CD8-positive, alpha-beta memory T cell (primary cell): ENCODE data around the gene ZNF24. TPM values are rescaled to one million over a fixed set of nuclear protein-coding genes. Genes with fewer than 3 reads are reported as not detected.
A peak's percentile ranks its signal among the peaks of the same experiment; 100 is the strongest.

Experiments used
- CTCF ChIA-PET: fragments of 350-600 bp; sonication (Branson Sonifier 250); formaldehyde crosslinking; loops from one replicate; lab custom pipeline; 2021; ENCODE audit warnings: antibody characterized with exemption; lab: Charles Lee
- POLR2A ChIA-PET: fragments of 350-600 bp; sonication (Branson Sonifier 250); formaldehyde crosslinking; loops from one replicate; lab custom pipeline; 2021; ENCODE audit warnings: antibody characterized with exemption; lab: Charles Lee
- DNase-seq, 5 donors: peaks; one replicate each; pipeline versions ENCODE4 v3.0.0 to v3.0.0-alpha.2; 2020 to 2022; ENCODE audit warnings: mixed read lengths in 1 of 5
- H3K27ac ChIP-seq: one replicate; pipeline ENCODE4 v1.7.0; 2013; ENCODE audit warnings: low read depth, mild to moderate bottlenecking, low read length, moderate library complexity
- H3K27me3 ChIP-seq: 2 replicates; pipeline ENCODE4 v1.7.0; 2013; ENCODE audit warnings: low read length, mild to moderate bottlenecking; ENCODE audit not compliant: insufficient read depth, poor library complexity, severe bottlenecking
- H3K36me3 ChIP-seq: 2 replicates; pipeline ENCODE4 v1.7.0; 2013; ENCODE audit warnings: mild to moderate bottlenecking, low read length, moderate library complexity; ENCODE audit not compliant: insufficient read depth
- H3K4me1 ChIP-seq: 2 replicates; pipeline ENCODE4 v1.7.0; 2013; ENCODE audit warnings: mild to moderate bottlenecking, low read length, moderate library complexity; ENCODE audit not compliant: insufficient read depth
- H3K4me3 ChIP-seq: 2 replicates; pipeline ENCODE4 v1.7.0; 2013; ENCODE audit warnings: mild to moderate bottlenecking, low read length
- H3K9me3 ChIP-seq: 2 replicates; pipeline ENCODE4 v1.7.0; 2013; ENCODE audit warnings: mild to moderate bottlenecking, low read length
- H3K27ac Mint-ChIP-seq, 8 donors: one replicate each; pipeline ENCODE4 v1.8.0; 2020 to 2021; ENCODE audit warnings: mixed read lengths in 8 of 8, mild to moderate bottlenecking in 6 of 8, inconsistent platforms in 3 of 8, moderate library complexity in 3 of 8
- H3K27me3 Mint-ChIP-seq, 2 donors: one replicate each; pipeline ENCODE4 v1.8.0; 2020 to 2021; ENCODE audit warnings: mixed read lengths in 2 of 2, mild to moderate bottlenecking in 1 of 2, moderate library complexity in 1 of 2
- H3K36me3 Mint-ChIP-seq, 3 donors: one replicate each; pipeline ENCODE4 v1.8.0; 2020 to 2021; ENCODE audit warnings: mixed read lengths in 3 of 3, inconsistent platforms in 1 of 3, mild to moderate bottlenecking in 1 of 3
- H3K4me1 Mint-ChIP-seq, 3 donors: one replicate each; pipeline ENCODE4 v1.8.0; 2020 to 2021; ENCODE audit warnings: mixed read lengths in 3 of 3, inconsistent platforms in 1 of 3, mild to moderate bottlenecking in 1 of 3
- H3K4me3 Mint-ChIP-seq, 7 donors: one replicate each; pipeline ENCODE4 v1.8.0; 2020 to 2021; ENCODE audit warnings: mixed read lengths in 7 of 7, mild to moderate bottlenecking in 6 of 7, moderate library complexity in 4 of 7, inconsistent platforms in 2 of 7
- H3K9me3 Mint-ChIP-seq, 5 donors: one replicate each; pipeline ENCODE4 v1.8.0; 2020 to 2022; ENCODE audit warnings: mixed read lengths in 5 of 5, mild to moderate bottlenecking in 3 of 5, moderate library complexity in 2 of 5, inconsistent platforms in 1 of 5
- polyA plus RNA-seq: library from polyadenylated mRNA; unstranded; fragments of 300-500 nt; fragmentation: Illumina TruSeq; gene quantifications from one replicate; pipeline ENCODE4 v1.2.3, GENCODE V29; 2021
- total RNA-seq, 2 experiments: library from RNA; stranded (reverse); gene quantifications; one replicate each; pipeline ENCODE4 v1.2.3, GENCODE V29; 2021

Gene ZNF24
- total and polyA plus RNA-seq, 3 experiments from 2014 or later = 52.1 to 100 (median 52.6) TPM

DNA sequence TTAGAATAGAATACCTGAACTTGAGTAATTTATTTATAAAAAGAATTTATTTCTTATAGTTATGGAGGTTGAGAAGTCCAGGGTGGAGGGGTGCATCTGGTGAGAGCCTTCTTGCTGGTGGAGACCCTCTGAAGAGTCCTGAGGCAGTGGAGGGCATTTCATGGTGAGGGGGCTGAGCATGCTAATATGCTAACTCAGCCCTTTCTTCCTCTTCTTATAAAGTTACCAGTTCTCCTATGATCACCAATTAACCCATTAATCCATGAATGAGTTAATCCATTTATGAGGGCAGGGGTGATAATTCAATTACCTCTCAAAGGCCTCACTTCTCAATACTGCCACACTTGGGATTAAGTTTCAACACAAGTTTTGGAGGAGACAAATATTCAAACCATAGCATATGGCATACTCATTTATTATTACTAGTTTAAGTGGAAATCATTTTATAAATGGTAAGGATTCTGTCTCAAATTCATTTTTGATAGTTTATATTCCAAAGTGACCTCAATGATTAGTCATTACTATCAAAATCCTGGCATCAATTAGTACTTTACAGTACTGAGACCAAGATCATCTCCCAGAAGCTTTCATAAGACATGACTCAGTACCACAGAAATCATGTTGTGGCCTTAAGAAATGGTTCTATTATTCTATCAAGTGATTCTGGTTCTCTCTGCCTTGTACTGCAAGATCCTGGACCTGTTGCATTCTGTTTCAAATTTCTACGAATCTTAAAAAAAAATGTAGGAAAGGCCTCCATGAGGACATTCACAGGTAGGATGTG is 27.4 kb upstream of the ZNF24 start:
- H3K9me3 ChIP-seq = no peaks in the 10 kb centered on the region
- no peak overlapping the region for H3K4me3 ChIP-seq
- no peaks in the 10 kb centered on the region for H3K27me3 ChIP-seq
- no peak for DNase-seq
- H3K4me1 Mint-ChIP-seq = peaks cover 2 to 6% (median 6%) of the 10 kb centered on the region in 3 donors
- no peak overlapping the region for H3K27ac ChIP-seq
- H3K4me1 ChIP-seq = peaks cover 7% of the 10 kb centered on the region
- no peaks in the 10 kb centered on the region for H3K9me3 Mint-ChIP-seq
- H3K27ac Mint-ChIP-seq = no peak overlapping the region
- H3K4me3 Mint-ChIP-seq = no peak overlapping the region
- H3K36me3 ChIP-seq = no peaks in the 10 kb centered on the region
- no peaks in the 10 kb centered on the region for H3K27me3 Mint-ChIP-seq
- CTCF ChIA-PET = interaction anchor here (1.2 kb wide), 1 partner anchor 12 kb away, joined by 3 read pairs; no protein-coding TSS in a partner anchor
- POLR2A ChIA-PET = no interaction called here
- peaks cover 0 to 11% (median 5%) of the 10 kb centered on the region in 3 donors for H3K36me3 Mint-ChIP-seq

GRCh38 chr18:35369126-35369525 is 24.9 kb upstream of the ZNF24 start:
- H3K36me3 Mint-ChIP-seq = peaks cover 0 to 7% (median 4%) of the 10 kb centered on the region in 3 donors
- Histone ChIP-seq H3K4me1 (no peaks in the 10 kb centered on the region), H3K36me3 (no peaks in the 10 kb centered on the region), H3K27me3 (no peaks in the 10 kb centered on the region), H3K4me3 (no peak overlapping the region), H3K27ac (no peak overlapping the region), H3K9me3 (no peaks in the 10 kb centered on the region)
- CTCF ChIA-PET = no interaction called here
- H3K4me3 Mint-ChIP-seq = no peak overlapping the region
- H3K27me3 Mint-ChIP-seq = peaks cover 3 to 4% of the 10 kb centered on the region in 2 donors
- no peaks in the 10 kb centered on the region for H3K9me3 Mint-ChIP-seq
- no peaks in the 10 kb centered on the region for H3K4me1 Mint-ChIP-seq
- POLR2A ChIA-PET = no interaction called here
- no peak for DNase-seq
- H3K27ac Mint-ChIP-seq = peak overlapping the region in 1 of 8 donors; percentile 28

DNA sequence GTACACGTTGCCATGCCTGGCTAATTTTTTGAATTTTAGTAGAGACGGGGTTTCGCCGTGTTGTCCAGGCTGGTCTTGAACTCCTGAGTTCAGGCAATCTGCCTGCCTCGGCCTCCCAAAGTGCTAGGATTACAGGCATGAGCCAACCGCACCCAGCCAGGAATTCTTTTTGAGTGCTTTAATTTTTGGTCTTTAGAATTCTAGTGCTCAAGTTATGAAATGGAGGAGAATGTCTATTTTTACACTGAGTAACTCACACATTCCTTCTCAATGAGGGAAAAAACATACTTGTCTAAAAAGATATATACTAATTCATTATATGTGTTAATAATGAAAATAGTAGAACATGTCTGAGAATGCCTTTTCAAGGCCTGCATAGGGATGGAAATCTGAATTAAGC is 24.4 kb upstream of the ZNF24 start:
- Histone ChIP-seq H3K27me3 (no peaks in the 10 kb centered on the region), H3K36me3 (no peaks in the 10 kb centered on the region), H3K4me1 (no peaks in the 10 kb centered on the region), H3K27ac (no peak overlapping the region), H3K4me3 (no peak overlapping the region), H3K9me3 (no peaks in the 10 kb centered on the region)
- Mint-ChIP-seq H3K4me1 (no peaks in the 10 kb centered on the region), H3K36me3 (peaks cover 0 to 7% (median 3%) of the 10 kb centered on the region in 3 donors), H3K4me3 (no peak overlapping the region), H3K27me3 (peaks cover 3 to 4% of the 10 kb centered on the region in 2 donors), H3K27ac (no peak overlapping the region), H3K9me3 (no peaks in the 10 kb centered on the region)
- POLR2A ChIA-PET = no interaction called here
- CTCF ChIA-PET = no interaction called here
- no peak for DNase-seq

DNA sequence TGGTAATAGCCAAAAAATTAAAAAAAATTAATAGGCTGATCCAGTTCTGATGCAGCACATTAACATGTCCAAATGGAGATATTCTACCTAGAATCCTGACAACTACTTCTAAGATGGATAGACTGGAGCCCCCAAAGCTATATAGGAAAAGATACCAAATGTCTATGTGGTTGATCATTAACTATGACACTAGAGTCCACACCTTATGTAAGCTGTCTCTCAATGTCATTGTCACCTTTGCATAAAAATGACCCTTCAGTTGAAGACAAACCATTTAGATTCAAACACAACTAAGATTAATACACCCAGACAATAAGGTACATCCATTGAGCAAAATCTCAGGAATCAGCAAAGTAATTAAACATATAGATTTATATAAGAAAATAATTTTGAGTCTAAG is 18.3 kb upstream of the ZNF24 start:
- Mint-ChIP-seq H3K27ac (no peak overlapping the region), H3K27me3 (peaks cover 4 to 17% of the 10 kb centered on the region in 2 donors), H3K4me3 (no peak overlapping the region), H3K9me3 (no peaks in the 10 kb centered on the region), H3K36me3 (no peaks in the 10 kb centered on the region), H3K4me1 (no peaks in the 10 kb centered on the region)
- H3K4me3 ChIP-seq = no peak overlapping the region
- no peaks in the 10 kb centered on the region for H3K36me3 ChIP-seq
- no peak overlapping the region for H3K27ac ChIP-seq
- CTCF ChIA-PET = no interaction called here
- no peaks in the 10 kb centered on the region for H3K4me1 ChIP-seq
- H3K9me3 ChIP-seq = no peaks in the 10 kb centered on the region
- H3K27me3 ChIP-seq = no peaks in the 10 kb centered on the region
- POLR2A ChIA-PET = no interaction called here
- no peak for DNase-seq

DNA sequence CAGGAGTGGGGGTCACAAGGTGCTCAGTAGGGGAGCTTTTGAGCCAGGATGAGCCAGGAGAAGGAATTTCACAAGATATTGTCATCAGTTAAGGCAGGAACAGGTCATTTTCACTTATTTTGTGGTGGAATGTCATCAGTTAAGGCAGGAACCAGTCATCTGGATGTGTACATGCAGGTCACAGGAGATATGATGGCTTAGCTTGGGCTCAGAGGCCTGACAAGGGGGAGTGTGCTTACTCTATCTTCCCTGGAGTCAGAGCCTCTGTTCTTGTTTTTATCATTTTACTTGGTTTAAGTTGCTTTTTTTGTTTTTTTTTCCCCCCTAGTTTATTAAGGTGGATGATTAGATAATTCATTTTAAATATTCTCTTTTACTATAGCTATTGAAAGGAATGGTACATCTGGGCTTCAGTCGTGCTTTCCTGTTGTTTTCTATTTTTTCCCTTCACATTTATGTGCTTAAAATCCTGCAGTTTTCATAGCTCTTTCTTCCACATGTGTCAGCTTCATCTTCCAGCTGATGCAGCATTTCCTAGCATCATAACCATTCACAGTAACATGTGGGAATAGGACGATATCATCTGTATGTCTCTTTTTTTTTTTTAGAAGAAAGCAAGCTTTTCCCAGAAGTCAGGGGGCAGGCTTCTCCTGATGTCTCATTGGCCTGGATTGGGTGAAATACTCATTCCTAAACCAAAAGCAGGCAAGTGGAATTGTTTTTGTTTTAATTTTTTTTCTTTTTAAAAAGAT is 17.5 kb upstream of the ZNF24 start:
- H3K27me3 Mint-ChIP-seq = peaks cover 4 to 17% of the 10 kb centered on the region in 2 donors
- Histone ChIP-seq H3K36me3 (no peaks in the 10 kb centered on the region), H3K27ac (no peak overlapping the region), H3K9me3 (no peaks in the 10 kb centered on the region), H3K27me3 (no peaks in the 10 kb centered on the region), H3K4me1 (no peaks in the 10 kb centered on the region), H3K4me3 (no peak overlapping the region)
- H3K36me3 Mint-ChIP-seq = no peaks in the 10 kb centered on the region
- no peaks in the 10 kb centered on the region for H3K4me1 Mint-ChIP-seq
- DNase-seq = no peak
- no peak overlapping the region for H3K27ac Mint-ChIP-seq
- no peak overlapping the region for H3K4me3 Mint-ChIP-seq
- POLR2A ChIA-PET = no interaction called here
- CTCF ChIA-PET = interaction anchor here (0.9 kb wide), 1 partner anchor 129 kb away, joined by 3 read pairs; no protein-coding TSS in a partner anchor
- no peaks in the 10 kb centered on the region for H3K9me3 Mint-ChIP-seq

GRCh38 chr18:35355140-35355618 is 11.0 kb upstream of the ZNF24 start:
- CTCF ChIA-PET = interaction anchor here (0.6 to 3.4 kb wide), 15 partner anchors 9 to 349 kb away, joined by 3 to 46 read pairs (median 5); partner anchors contain the start of genes ZNF24 and ZSCAN30
- no peak overlapping the region for H3K4me3 Mint-ChIP-seq

GRCh38 chr18:35352778-35353177 is 8.6 kb upstream of the ZNF24 start:
- H3K4me3 Mint-ChIP-seq = no peak overlapping the region
- Histone ChIP-seq H3K9me3 (peaks cover 5% of the 10 kb centered on the region), H3K4me3 (no peak overlapping the region), H3K27me3 (no peaks in the 10 kb centered on the region), H3K27ac (no peak overlapping the region), H3K36me3 (no peaks in the 10 kb centered on the region), H3K4me1 (no peaks in the 10 kb centered on the region)
- no peak for DNase-seq
- H3K36me3 Mint-ChIP-seq = peaks cover 0 to 11% (median 0%) of the 10 kb centered on the region in 3 donors
- CTCF ChIA-PET = no interaction called here
- H3K4me1 Mint-ChIP-seq = peaks cover 0 to 5% (median 0%) of the 10 kb centered on the region in 3 donors
- H3K27me3 Mint-ChIP-seq = peaks cover 0 to 4% of the 10 kb centered on the region in 2 donors
- POLR2A ChIA-PET = no interaction called here
- no peak overlapping the region for H3K27ac Mint-ChIP-seq
- H3K9me3 Mint-ChIP-seq = peaks cover 4 to 11% (median 6%) of the 10 kb centered on the region in 5 donors

More at GRCh38 chr18:35355140-35355618, 11.0 kb upstream of the ZNF24 start:
- H3K27me3 ChIP-seq = no peaks in the 10 kb centered on the region
- POLR2A ChIA-PET = interaction anchor here (0.5 to 0.9 kb wide), 2 partner anchors 115 to 143 kb away, joined by 3 to 6 read pairs; partner anchors contain the start of genes INO80C and ZNF397
- H3K36me3 Mint-ChIP-seq = peaks cover 0 to 11% (median 0%) of the 10 kb centered on the region in 3 donors
- H3K4me3 ChIP-seq = no peak overlapping the region
- peaks cover 0 to 5% (median 0%) of the 10 kb centered on the region in 3 donors for H3K4me1 Mint-ChIP-seq
- peak; percentile 33 to 76 (median 53) for DNase-seq
- H3K36me3 ChIP-seq = no peaks in the 10 kb centered on the region
- no peaks in the 10 kb centered on the region for H3K4me1 ChIP-seq
- peaks cover 5% of the 10 kb centered on the region for H3K9me3 ChIP-seq
- H3K27ac Mint-ChIP-seq = peak overlapping the region in 2 of 8 donors; percentile 4 to 36
- H3K27me3 Mint-ChIP-seq = peaks cover 3 to 4% of the 10 kb centered on the region in 2 donors
- H3K9me3 Mint-ChIP-seq = peaks cover 4 to 11% (median 6%) of the 10 kb centered on the region in 5 donors
- no peak overlapping the region for H3K27ac ChIP-seq
